GM19240 (cell line): ENCODE results near the gene EDN1.
"Not testable (repeated sequence)": the region's sequence is repeated elsewhere in the genome, so short reads cannot be mapped to it uniquely, and the experiment has no call there.

Source experiments
- DNase-seq: peaks from one replicate; pipeline ENCODE4 v3.0.0; 2011; ENCODE audit warnings: low spot score; ENCODE audit not compliant: insufficient read length

The EDN1 gene

GRCh38 chr6:12293931-12294807 lies 4.0 kb downstream of the EDN1 start:
- no peak for DNase-seq

GRCh38 chr6:12294851-12295536 lies 4.8 kb downstream of the EDN1 start:
- DNase-seq, result no peak

- no peak for DNase-seq
Observed at GRCh38 chr6:12295558-12296254, 5.5 kb downstream of the EDN1 start.

- DNase-seq, result no peak
Observed at GRCh38 chr6:12296255-12296573, 6.1 kb downstream of the EDN1 start.

GRCh38 chr6:12296604-12297003 lies 6.4 kb downstream of the EDN1 start:
- DNase-seq, result no peak

GRCh38 chr6:12297363-12298016 lies 7.3 kb downstream of the EDN1 start:
- DNase-seq, result no peak

- DNase-seq, result no peak
Observed at GRCh38 chr6:12298017-12298978, 8.1 kb downstream of the EDN1 start.

- no peak for DNase-seq
Observed at GRCh38 chr6:12298995-12299394, 8.8 kb downstream of the EDN1 start.

- DNase-seq, result no peak
Observed at GRCh38 chr6:12301018-12301417, 10.9 kb downstream of the EDN1 start.

- DNase-seq, result no peak
Observed at GRCh38 chr6:12304487-12304886, 14.3 kb downstream of the EDN1 start.

- no peak for DNase-seq
Observed at GRCh38 chr6:12309070-12309469, 18.9 kb downstream of the EDN1 start.

- DNase-seq, result no peak
Observed at GRCh38 chr6:12311106-12311505, 20.9 kb downstream of the EDN1 start.

GRCh38 chr6:12312736-12313135 lies 22.6 kb downstream of the EDN1 start:
- no peak for DNase-seq

GRCh38 chr6:12313306-12313991 lies 23.3 kb downstream of the EDN1 start:
- no peak for DNase-seq

- DNase-seq, result no peak
Observed at GRCh38 chr6:12313992-12314589, 23.9 kb downstream of the EDN1 start.

- no peak for DNase-seq
Observed at GRCh38 chr6:12314751-12315150, 24.6 kb downstream of the EDN1 start.

GRCh38 chr6:12315292-12316081 lies 25.3 kb downstream of the EDN1 start:
- no peak for DNase-seq

GRCh38 chr6:12318749-12319148 lies 28.6 kb downstream of the EDN1 start:
- no peak for DNase-seq

- not testable (repeated sequence) for DNase-seq
Observed at GRCh38 chr6:12320074-12320473, 29.9 kb downstream of the EDN1 start.
